IPS DF 19.7 (cell line): ENCODE measurements around the gene FRYL.

Source experiments
- DNase-seq: peaks from one replicate; pipeline ENCODE4 v3.0.0-alpha.2; 2013; ENCODE audit warnings: low read depth, low spot score

Gene FRYL

DNA sequence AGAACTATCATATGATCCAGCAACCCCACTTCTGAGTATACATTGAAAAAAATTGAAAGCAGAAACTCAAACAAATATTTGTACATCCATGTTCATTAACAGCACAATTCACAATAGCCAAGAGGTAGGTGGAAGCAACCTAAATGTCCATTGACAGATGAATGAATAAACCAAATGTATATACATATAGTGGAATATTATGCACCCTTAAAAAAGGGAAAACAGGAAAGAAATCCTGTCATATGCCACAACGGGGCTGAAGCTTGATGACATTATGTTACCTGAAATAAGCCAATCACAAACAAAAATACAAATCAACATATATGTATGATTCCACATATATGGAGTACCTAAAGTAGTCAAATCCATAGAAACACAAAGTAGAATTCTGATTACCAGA, 222.1 kb downstream of the FRYL start:
- DNase-seq = no peak

DNA sequence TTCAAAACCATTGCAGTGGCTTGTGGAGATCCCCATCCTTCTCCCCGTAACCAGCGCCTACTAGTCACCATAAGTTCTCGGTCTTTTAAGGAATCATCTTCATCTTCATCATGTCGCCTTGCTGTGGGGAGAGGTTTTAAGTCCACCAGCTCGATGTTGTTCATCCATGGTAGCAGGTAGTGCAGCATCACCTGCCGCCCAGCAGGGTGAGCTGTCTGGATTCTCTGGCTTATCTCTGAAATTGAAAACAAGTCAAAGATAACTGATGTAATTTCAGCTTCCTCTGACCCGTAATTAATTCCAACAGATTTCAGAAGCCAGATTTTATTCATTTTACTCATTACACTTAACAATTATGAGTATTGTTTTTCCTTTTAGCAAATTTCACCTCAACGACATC, 222.6 kb downstream of the FRYL start:
- no peak for DNase-seq

DNA sequence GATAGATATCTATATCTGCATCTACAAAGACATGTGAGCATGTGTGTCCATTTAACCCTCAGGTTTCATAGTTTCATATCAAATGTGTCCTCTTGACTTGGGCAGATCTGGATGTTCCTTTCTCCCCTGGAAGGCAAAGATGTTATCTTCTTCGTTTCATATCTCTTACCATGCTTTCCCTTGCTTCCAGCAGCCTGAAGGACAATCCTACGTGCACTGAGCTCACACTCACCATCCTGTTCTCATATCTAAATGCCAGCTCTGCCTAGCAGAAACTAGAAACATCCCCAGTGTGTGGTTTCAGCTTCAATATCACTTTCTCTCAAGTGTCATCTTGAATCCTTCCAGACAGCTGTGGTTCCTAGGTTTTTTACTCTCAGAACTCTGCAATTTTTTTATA, 223.8 kb downstream of the FRYL start:
- no peak for DNase-seq

DNA sequence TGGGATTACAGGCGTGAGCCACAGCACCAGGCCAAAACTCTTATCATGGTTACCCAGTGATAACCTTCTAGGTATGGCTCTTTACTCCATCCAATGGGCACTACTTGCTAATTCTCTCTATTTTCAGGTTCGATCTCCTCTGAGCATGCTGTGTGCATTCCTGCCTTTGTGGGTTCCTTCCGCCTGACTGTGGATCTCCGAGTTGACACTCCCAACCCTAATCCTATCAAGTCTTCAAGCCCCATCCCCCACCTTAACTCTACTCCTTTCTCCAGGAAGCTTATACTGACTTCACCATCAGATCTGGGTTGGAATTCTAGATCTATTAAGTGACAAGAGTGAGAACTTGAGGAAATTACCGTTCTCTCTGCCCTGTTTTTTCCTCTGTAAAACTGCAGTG, 225.5 kb downstream of the FRYL start:
- no peak for DNase-seq

DNA sequence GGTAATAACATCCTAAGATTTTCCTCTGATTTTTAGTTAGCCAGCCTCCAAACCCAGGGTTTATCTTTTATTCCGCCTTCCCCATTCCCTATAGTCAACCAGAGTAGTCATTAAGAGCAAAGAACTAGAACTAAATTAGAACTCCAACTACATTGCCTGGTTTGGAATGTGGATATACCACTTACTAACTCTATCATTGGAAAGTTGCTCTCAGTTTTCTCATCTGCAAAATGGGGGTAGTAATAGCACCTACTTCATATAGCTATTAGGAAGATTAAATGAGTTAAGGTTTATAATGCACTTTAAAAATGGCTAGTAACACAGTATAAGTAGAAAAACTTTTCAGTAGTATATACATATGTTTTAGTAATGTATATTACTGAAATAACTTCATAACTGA, 226.4 kb downstream of the FRYL start:
- no peak for DNase-seq

DNA sequence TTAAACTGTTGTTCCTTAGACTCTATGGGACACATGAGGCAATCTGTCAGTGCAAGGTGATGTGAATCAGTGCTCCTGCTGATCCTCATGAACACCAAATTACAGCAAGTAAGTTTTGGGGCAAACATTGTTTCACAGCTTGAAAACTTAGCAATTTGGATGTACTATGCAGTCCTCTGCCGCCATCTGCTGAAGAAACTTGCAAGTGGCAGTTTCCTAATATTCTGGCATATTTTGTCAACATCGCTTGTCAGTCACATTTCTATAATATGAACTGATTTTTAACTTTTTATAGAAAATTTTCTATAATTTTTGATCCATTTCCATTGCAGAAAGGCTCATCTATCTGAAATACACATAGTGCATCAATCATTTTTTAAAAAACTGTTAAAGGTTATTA, 233.7 kb downstream of the FRYL start:
- DNase-seq = no peak

DNA sequence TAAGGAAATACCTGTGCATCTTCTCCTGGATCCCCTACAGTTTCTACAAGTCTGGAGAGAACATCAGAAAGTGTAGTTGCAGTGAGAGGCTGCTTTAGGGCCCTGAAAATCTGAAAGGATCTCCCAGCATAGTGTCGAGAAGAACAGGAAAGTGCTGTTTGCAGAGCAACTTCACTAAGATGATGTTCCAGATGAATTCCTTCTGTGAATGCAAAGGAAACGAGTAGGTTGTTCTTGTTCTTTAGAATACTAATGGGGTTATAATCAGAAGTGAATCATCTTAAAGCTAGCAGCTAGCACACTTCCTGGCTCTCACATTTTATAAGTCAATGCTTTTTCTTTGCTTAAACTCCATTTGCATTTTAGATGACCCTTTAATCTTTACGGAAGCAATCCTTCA, 236.3 kb downstream of the FRYL start:
- DNase-seq = no peak

DNA sequence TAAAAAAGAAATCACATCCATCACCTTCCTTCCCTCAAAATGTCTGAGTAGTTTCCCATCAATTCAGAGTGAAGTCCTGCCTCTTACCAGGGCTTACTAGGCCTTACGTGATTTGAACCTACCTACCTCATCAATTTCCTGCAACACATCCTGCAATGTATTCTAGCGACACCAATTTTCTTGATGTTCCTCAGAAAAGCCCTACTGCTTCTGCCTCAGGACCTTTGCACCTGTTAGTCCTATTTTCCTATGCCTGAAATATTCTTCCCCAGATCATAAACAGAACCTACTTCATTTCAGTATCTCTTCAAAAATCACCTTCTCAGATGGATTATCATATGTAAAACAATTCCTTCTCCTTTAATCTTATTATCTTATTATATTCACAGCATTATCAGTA, 237.2 kb downstream of the FRYL start:
- DNase-seq = no peak

DNA sequence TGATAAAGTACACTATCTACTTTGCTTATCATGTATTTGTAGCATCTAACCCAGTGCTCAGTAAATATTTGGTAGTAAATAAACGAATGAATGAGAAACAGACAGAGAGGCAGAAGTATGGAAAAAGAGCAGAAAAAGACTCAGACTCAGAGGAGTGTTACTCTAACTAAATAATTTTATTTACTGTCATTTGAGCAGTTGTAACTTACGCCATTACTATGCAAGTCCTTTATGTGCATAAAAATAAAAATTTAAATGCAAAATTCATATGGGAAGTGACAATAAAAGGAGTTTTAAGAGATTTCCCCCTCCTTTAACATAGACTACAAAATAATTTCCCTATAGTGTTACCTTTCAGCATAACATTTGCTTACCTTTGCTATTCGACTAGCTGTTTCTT, 240.5 kb downstream of the FRYL start:
- no peak for DNase-seq

DNA sequence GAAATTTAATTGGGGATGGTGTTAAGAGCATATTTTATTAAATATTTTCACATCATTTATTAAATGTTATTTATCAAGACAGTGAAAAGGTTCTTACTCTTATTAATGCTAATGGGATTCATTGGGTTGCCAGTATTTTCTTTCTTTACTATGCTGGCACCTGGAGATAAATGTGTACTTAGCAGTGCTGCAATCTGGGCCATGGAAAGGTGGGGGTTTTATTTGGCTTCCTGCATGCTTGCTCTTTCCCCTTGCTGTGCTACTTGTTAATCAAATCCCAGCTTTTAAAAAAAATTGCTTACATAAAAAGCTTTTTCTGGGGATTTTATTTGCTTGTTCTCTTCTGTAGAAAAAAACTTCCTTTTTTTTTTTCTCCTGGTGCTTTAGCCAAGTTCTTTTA, 241.7 kb downstream of the FRYL start:
- DNase-seq = no peak

DNA sequence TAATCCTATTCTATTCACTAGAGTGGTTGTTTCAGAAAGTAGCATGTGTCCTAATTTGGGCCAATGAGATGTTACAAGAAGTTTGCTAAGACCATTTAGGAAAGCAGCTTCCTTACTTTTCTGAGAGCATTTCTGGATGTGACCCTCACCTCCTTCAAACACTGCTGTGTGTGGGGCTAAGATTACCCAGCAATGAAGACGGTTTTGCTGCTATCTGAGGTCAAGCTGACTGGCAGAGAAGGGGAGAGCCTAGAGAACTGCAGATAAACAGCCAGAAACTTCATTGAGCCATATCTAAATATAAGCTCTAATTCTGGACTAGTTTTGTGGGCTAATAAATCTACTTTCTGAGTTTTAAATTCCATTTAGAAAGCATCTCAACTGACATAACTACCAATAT, 253.7 kb downstream of the FRYL start:
- DNase-seq = no peak

DNA sequence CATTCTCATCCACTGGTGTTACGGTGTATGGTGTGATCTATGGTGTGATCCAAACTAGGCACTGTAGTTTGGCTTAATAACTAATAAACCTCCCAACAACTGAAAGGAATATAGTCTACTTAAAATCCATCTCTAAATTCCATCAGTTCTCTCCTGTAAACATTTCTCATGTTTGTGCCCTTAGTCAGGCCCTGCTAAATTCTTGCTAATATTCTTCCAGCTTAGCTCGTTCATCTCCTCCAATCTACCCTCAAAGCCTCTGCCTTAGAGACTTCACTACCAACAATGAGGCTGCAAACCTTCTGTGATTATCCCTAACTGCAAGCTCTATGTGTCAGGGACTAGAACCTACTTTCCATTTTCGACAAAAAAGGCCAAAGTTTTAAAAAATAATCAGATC, 261.9 kb downstream of the FRYL start:
- DNase-seq = no peak

DNA sequence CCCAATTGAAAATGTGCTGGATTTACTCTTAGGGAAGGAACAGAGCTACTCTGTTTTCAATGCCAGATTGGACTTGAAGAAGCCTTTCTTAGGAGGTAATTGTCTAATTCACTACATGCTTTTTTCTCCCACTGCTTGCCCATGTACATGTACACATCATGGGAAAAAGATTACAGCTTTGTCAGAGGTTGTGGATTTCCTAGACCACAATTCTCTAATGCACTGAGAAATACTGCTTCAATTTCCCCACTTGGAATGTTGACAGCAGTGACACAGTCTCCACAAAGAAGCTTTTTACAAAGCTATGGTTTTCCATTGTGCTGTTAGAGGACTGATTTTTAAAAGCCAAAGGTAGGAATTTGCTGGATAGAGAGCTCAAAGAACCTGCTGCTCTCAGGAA, 270.5 kb downstream of the FRYL start:
- no peak for DNase-seq

DNA sequence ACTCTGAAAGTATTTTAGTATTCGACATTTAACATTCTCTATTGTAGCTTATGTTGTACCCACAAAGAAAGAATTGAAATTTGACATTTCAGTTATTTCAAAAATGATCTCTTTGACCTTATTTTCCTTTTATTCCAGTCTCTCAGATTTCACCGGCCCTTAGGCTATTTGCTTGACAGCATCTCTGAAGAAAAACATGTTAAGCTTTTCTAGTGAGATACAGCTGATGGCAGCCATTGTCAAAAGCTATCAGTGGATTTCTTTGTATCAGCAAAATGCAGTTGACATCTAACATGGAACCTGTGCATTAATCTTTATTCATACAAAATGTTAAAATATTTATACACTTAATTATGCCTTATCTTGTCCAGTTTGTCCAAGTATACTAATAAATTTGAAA, 273.4 kb downstream of the FRYL start:
- no peak for DNase-seq

DNA sequence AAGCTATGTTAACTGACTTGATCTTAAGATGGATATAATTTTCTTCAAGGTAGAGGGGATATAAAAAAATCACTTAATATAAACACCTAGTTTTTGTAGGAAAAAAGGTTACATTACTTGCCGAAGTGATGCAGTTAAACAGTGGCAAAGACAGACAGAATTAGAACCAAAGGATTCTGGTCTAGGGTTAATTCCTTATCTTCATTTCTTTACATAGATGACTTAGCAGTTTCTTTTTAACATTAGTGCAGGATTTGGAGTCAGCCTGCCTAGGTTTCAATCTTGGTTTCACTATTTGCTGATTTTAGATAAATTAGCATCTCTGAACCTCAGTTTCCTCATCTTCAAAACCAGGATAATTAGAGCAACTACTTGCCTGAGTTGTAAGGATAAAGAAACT, 275.7 kb downstream of the FRYL start:
- no peak for DNase-seq

DNA sequence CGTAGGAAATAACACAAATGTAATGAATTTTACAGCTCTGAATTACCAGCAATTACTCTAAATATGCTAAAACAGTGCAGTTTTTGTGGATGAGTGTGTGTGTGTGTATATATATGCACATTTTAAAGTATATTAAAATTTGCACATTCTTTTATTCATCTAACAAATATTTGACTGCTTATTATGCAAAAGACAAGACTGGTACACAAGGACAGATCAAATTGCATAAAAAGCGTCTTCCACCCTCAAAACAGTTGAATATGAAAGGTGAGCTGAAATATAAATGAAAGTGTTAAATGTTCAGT, 276.1 kb downstream of the FRYL start:
- DNase-seq = no peak

DNA sequence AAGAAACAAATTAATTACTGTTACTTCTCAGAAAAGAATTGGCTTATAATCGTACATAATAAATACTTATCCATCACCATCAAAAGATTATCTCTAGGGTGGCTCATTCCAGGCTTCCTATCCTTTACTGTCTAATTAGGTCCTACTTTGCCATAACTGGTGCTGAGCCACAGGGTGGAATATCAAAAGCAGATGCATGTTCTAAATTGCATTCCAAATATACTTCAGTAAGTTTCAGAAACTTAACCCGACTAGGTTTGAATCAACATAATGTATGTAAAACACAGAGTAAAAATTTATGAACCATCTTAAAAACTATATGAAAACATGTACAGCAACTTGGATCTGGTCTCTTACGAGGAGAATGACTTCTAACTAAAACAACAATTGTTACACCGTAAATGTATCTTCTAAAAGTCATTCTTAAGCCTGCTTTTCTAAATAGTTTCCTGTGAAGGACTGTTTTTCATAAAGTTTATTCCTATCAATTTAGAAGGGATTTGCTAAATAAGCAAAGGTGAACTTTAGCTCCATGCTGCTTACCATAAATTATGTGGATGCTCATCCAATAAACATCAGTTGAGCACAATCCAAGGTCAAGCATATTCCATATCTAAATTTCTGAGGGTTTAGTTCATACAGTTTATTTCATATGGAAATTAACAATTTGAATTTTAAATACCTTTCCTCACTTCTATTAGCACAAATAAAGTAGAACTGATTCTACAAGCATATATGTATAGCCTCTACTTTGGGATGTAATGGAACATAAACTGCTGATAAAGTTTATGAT, 276.6 kb downstream of the FRYL start:
- no peak for DNase-seq

DNA sequence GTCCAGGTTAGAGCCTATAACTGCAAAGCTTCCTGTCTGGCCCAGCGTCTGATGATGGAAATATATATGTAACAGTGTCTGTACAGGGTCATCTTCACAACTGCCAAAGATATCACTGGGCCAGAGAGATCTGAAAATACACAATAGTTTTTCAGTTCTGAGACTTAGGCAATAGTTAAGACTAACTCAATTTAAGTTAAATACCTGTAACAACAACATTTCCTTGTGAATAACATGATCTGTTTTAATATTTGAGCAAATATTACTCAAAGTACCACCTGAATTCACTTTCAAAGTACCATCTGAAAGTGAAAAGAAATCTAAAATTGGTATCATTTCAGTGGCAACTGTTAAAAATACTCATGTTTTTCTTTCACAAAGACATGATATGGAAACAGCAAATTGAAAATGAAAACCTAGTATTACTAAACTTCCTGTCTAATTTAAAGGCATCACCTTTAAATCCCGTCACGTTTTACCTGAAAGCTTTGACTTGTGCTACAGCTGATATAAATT, 280.5 kb downstream of the FRYL start:
- DNase-seq = no peak

DNA sequence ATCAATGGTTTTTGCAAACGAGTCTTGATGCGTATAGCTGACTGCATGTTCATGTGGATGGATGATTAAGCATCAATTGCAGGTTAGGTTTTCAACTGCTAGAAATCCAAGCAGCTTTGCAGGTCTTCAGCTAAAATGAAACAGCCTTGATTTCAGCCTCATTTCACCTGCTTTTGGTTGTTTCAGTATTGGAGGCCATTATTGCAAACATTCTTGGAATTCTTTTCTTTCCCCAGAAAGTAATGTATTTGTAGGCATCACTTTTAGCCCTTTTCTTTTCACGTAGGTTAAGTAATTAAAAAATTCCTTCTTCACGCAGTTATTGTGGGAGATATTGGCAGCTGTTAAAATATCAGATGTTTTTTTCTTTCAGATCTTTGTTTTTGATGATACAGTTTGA, 281.2 kb downstream of the FRYL start:
- DNase-seq = no peak

DNA sequence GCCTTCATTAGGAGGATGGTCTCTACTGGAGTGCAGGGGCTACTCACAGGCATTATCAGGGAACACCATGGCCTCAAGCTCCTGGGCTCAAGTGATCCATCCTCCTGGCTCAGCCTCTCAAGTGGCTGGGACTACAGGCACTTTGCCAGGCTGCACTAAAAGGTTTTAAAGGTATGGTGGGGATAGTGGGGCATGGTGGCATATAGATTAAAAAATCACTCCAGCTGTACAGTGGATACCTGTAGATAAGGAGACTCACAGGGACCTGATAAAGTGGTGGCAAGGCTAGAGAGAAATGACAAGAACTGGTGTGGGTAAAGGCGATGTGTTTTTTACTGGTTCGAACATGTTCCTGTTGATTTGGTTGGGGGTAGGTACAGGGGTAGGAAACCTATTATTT, 284.1 kb downstream of the FRYL start:
- DNase-seq = no peak

DNA sequence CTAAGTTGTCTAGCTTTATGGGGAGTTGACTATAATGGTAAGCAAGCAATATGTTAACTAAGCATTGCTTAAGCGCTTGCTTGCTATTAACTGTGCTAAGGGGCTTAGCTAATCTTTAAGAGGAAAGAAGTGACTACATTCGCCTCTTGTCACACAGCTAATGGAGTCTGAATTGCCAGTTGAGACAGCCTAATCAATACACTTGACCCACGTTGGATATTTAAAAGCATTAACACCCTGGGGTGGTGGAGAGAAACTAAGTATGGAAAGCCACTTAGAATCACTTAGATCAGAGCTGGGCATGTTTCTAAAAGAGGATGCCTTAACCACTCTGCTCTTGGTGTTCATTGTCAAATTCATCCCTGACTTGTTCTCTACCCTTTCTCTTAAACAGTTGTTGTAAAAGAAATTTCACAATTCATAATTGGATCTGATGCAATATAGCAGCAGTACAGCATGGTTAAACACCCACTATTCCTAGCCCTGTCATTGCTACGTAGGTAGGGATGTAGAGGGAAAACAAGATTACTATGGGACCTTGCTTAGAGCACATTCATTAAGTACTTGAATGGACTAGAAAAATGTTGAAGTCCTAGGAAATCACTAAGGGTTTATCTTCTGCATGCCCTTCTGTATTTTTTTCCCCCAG, 286.5 kb downstream of the FRYL start:
- no peak for DNase-seq

DNA sequence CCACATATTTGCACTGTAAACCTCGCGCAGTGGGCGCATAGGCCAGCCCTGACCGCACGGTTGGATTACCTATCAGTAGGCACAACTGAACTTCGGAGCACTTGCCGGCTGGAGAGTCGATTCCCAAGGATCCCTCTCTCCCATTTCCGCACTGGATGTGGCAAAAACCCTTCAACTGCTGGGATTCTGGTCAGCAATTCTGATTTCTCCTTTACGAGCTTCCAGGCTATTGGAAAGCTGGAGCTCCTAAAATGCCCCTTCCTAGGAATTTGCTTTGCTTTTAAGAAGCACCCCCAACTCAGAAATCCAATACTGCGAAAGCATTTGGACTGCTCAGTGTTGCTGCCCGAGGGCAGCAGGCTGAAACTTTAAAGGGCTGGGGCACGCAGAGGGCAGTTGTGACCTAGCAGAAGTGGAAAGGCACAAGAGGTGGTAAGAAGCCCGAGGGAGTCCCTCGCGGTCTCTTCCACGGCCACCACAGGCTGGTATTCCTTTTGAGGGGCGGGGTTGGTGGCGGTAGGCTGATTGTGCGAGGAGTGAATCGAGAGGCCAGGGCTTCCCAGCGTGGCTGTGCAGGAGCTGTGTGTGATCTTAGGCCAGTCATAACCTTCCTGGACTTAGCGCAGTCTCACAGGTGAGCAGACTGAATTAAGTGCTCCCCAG, 288.4 kb downstream of the FRYL start:
- DNase-seq = no peak
